HG02943 (cell line): ENCODE results near the gene KRT6A.

Experiments
- ATAC-seq: cut with Tn5 transposase; IDR thresholded peaks from one replicate; pipeline ENCODE4 v1.9.1; 2021; ENCODE audit warnings: mild to moderate bottlenecking, low read depth, moderate library complexity; ENCODE audit not compliant: unreplicated experiment

The KRT6A gene

DNA sequence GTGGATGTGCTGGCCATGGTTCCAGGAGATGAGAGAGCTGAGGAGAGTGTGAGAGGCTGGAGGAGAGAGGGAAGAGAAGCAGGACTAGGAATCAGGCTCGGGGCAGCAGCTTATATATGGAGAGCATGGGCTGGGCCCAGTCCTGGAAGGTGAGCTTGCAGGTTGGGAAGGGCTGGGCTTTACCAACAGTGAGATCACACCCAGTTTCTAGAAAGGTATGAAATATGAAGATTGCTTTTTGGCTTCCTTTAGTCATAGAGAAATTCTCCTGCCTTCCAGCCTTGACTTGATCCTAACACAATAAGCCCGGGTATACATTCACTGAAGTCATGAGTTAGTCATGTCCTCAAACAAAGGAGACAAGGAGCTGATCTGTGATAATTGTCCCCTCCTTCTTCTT, at the start of gene KRT6A:
Gene KRT6A, minus strand, starts transcription at position 86 of the 400 bp plus-strand sequence. Its CDS starts 69 bp downstream, at position 17.
- no peak for ATAC-seq

DNA sequence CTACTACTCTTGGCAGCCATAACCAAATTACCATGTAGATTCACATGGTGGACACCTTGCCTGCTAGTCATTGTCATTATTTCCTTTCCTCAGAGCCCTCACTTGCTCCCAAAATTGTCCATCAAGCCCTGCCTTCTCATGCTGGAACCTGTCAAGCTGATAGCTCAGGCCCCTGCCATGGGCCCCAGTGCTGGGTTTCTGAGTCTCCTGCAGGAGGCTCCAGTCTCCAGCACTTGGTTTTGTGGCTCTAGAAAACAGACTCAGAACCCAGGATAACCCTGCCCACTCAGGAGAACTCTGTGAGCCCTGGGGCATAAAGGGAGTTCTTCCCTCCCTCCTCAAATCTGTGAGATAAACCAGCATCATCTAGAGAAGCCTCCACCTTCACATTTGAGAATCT, 49.1 kb upstream of the KRT6A start:
- ATAC-seq, result no peak

DNA sequence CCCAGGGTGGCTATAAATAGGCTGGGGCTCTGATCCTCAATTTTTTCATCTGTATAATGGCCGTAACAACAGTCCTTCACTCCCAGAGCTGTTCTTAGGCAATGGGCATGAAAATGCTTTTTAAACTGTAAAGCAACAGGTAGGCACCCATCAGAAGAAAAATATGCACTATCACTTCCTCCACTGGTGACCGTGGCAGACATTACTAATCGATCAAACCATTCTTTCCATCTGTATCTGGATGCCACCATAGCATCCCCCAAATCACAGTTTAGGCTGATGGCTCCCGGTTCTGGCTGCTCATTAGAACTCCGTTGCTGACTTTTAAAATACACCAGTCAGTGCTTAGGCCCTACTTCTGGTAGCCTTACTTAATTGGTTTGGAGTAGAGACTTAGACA, 48.7 kb upstream of the KRT6A start:
- ATAC-seq, result no peak

DNA sequence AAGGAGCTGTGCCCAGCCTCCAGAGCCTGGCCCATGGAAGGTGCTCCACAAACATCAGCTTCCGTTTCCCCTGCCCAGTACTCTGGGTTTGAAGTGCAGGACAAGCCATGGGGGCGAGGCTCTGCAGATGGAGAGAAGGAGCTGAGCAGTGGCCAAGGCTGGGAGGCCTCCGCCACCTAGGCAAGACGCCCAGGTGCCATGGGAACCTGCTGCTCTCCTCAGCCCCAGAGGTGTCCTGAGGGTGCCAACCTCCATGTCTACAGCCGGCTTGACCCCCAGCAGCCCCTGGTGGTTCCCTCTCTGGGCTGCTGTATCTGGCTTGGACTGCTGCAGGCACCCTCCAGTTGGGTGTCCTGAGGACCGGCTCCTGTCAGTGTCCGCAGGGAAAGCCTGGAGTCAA, 47.5 kb upstream of the KRT6A start:
- ATAC-seq, result no peak

DNA sequence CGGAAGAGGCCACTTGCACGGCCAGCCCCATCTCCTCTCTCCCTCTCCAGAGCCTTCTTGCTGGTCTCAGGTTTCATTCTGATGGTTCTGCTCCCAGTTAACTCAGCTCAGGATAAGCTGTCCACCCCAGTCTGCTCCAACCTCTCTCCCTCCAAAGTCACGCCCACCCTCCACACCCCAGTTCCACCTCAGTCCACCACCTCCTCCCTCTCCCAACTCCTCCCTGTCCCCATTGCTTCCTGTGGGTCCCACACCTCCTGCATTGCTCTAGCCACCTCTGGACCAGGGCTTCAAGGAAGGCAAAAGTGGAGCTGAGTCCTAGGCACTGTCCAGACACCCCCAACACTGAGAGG, 46.7 kb upstream of the KRT6A start:
- ATAC-seq, result no peak

DNA sequence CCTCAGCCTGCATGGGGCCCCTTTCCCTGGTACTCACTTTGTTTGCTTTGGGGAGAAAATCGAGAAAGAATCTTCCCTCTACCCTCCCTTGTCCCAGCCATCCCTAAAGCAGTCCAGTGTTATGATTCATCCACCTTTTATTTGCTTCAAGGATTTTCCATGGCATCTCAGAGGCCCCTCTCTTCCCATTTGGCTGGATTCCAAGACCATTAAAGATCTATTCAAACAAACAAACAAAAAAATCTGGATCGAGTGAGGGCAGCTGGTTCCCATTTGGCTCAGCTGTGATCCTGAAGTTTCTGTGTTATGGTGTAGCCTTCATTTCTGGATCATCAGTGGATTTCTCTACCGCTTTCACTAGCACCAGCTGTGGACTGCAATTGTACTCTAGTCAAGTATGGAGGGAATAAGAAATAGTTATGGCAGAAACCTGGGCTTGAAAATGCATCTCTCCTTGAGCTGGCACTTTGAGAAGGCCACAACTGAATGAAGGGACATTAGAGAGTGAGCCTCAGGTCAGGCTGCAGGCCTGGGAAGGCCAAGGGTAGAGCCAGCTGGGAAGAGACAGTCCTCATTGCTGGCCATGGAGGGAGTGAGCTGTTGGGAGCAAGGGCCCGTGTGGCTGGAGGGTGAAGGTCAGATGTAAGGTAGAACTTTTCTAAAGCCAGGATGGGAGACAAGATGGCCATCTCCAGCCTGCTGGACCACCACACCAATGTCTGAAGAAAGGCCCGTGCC, 46.2 kb upstream of the KRT6A start:
- no peak for ATAC-seq

DNA sequence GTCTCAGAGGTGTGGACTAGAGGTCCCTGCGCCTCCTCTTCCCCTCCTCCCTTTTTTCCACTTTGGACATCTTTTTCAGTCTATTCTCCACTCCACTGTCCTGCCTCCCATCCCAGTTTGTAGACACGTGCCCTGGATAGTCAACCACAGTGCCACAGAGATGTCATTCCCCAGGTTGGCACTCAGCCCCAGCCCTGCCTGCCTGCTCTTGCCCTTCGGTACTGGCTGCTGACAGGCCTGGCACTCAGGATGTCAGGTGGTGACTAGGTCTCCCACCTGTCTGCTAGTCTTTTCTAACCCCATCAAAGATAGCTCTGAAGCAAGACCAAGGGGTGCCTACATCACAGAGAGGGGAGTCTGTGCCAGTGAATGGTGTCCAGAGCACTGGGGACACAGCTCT, 44.0 kb upstream of the KRT6A start:
- no peak for ATAC-seq

DNA sequence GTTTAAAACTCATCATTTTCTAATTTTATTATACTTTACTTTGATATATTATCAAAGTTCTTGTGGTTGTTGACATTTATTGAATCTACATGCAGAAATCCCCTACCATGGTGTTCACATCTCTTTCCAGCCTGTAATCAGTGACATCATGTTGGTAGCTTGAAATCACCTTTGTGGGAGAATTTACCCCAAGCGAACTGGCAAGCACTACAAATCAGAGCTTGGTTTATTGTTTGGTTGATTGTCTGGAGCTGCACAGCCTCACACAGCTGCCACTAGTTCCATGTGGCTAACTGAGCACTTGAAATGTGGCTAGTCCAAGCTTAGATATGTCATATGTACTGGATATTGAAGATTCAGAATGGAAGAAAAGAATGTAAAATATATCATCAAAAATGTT, 42.5 kb upstream of the KRT6A start:
- ATAC-seq, result no peak

DNA sequence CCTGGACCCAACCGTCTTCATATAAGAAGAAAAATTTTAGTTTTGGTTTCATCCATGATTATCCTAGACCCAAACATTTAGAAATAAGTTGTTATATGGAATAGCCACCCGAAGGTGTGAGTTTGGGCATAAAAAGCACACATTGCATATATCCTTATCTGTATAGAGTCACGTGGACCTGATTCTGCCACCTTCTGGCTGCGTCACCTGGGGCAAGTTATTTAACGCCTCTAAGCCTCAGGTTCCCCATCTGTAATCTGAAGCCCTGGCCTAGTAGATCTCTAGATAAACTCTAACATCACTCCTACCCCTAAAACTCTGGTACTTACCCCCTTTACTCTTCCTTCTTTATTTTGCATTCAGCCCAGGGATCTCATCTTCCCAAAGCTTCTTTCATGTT, 41.4 kb upstream of the KRT6A start:
- ATAC-seq, result no peak

DNA sequence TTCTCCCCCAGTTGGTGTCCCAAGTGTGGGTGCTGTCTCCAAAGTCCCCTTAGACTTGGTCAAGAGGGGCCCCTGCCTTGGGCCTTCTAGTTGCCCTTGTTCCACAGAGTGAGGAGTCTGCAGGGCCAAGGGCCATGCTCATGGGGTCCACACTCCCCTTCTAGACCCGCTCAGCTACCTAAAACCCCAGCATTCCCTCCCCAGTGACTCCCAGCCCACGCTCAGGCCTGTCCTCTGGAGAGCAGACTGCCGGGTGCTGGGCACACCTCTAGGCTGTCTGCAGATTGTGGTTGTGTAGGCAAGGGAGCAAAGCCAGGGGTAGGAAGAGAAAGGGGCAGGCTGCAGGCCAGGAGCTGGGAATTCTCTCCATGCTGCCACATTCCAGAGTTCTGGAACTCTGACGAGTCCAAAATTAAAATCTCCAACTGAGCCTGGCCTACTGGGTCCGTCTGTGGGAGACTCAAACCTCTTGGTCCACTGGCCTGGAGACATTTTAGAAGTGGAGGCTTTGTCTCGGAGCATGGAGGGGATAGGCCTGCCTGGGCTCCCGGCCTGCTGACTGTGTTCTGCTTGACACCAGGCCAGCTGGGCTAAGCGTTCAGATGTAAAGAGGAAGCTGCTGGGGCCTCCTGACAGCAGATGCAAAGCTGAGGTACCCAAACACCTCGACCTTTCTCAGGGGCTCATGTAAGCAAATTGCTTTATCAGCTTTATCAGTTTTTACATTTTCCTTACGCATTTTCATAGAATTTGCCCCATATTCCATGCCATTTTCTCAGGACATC, 40.8 kb upstream of the KRT6A start:
- no peak for ATAC-seq

DNA sequence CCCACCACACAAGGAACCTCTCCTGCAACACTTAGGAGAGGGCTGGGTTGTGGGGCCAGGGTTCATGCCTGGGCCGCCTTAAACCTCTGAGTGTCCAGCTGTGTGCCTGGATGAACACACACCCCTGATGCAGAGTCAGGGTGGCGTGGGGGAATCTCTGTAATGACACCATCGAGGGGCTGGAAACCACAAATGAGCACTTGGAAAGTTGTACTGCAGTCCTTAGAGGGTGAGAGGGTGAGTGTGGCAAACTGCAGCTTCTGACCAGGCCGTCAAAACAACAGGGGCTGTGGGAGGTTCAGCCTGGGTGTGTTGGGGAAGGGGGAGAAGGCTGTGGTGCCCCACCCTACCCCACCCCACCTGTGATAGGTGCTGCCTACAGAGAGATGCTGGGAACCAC, 39.6 kb upstream of the KRT6A start:
- no peak for ATAC-seq

DNA sequence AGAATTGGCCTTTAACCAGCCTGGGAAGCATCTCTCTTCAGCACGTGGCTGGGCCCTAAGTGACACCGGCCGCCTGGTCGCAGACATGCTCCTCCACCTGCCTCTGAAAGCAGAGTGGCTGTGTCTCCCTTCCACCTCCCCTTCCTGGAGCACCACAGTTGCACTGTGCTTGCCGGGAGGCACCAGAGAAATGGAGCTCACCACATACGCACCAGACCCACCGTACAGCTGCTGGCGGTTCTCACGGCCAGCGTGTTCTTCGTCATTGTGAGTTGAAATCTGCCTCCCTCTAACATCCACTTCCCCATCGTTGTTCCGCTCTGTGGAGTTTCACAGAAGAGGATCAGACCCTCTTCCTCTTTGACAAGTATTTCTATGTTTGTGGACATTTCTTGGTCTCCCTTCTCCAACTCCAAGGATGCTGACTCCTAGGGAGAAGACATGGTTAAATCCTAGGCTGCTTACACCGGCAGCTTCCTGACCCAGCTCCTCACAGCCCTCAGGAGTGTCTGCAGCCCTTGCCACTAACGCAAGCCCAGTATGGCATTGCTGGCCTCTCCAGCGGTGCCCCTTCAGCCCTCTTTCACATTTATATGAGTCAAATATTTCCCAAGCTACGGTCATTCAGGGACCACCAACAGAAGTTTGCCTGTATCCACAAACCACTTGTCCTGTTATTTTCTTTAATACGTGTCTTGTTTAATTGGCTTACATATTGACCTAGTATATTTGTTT, 38.7 kb upstream of the KRT6A start:
- no peak for ATAC-seq

DNA sequence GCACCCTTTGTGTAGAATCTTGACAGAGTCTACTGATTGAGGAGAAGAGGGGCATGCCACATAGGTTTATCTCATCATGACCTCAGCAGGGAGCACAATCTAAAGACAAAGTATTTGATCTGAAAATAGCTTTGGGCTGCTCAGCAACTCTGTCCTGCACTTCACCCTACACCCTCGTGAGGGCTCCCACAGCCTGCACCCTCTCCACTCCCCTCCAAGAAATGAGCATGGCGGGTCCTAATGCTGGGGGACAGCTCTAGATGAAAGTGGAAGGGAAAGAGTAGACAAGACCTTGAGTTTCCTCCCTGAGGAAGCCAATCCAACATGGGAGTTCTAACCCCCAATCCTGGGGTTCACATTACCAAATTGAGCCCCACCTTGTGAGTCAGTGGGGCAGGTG, 37.8 kb upstream of the KRT6A start:
- no peak for ATAC-seq

DNA sequence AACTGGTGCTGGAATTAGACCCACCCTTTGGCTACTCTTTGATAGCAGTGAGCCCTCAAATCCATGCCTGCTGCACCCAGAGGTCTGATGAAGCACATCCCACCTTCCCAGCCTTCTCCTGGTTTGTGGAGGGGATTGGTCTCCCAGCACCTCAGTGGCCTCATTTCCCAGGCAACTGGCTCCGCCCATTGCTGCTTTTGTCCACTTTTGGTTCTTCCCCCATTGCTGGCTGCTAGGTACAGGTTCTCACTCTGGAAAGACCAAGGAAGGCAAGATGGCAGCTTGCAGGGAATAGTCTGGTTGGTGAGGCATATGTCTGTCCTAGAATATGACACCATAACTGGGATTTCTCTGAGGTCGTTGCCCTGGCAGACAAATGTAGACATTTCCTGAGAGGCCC, 37.3 kb upstream of the KRT6A start:
- no peak for ATAC-seq

DNA sequence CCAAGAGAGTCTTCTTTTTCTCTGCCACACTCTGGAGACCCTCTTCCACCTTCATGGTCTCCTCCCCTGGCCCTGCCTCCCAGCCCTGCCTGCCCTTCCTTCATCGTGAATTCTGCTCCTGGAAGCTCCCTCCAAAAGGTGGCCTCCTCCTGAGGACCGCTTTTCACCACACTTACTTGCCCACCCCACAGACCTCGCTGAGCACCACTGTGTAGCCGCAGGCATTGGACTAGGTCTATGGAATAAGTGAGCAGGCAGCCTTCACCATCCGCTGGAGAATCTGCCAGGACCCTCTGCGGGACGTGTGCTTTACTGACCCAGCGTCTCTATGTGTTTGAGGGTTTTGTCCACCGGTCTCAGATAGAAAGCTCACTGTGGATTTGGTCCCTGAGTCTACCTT, 36.8 kb upstream of the KRT6A start:
- no peak for ATAC-seq

DNA sequence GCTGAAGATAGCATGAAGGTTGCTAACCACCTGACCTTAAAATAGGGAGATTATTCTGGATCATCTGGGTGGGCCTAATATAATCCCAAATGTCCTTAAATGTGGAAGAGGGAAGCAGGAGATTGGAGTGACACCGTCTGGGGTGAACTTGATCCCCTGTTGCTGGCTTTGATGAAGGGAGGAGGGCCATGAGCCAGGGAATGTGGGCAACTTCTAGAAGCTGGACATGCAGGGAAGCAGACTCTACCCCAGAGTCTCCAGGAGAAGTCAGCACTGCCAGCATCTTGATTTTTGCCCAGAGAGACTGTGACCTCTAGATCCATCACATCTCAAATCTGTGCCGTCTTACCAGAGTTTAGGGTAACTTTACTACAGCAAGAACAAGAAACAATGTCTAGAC, 36.4 kb upstream of the KRT6A start:
- no peak for ATAC-seq

DNA sequence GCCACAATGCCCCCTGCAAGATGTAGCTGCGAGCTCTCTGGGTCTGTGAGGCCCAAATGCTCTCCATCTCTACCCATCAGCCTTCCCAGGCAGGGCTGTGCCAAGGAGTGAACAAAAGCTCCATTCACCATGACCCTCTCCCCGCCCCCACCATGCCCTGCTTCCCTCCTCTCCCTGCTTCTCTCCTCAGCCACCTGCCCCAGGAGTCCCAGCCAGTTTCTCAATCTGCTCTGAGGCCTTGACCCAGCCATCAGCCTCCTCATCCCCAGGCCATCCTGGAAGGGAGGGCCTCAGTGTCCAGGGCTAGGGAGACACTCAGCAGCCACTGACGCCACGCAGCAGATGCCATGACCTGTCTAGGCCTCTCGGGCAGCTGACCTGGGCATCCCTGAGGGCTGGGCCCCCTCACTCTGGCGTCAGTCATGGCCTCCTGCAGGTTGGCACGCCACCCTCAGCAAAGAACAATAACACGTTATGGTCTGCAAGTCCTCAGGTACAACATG, 35.6 kb upstream of the KRT6A start:
- no peak for ATAC-seq

DNA sequence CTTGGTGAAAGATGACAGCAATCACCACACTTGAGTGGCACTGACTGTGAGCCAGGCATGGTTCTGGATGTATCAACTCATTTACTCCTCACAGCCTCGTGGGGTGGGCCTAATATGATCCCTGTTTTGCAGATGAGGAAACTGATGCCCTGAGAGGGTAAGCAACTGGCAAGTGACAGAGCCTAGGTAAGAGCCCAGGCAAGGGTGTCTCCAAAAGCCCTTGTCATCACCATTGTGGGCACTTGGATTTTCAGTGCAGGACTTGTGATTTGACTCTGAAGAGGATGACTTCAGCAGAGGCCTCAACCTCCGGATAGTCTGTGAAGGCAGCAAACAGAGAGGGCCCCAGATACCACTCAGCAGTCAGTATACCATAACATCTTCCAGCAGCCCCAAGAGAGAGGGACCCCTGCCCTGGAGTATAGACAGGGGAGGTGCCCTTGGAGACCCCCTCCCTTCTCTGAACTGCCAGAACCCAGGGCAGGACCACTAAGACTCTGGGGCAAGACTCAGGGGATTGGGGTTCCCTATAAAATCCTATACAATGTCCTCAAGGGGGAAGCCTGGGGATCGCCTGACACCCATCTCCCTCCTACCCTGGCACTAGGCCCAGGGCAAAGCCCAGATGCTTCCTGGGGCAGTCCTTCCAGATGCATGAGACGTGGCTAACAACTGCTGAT, 34.2 kb upstream of the KRT6A start:
- no peak for ATAC-seq

DNA sequence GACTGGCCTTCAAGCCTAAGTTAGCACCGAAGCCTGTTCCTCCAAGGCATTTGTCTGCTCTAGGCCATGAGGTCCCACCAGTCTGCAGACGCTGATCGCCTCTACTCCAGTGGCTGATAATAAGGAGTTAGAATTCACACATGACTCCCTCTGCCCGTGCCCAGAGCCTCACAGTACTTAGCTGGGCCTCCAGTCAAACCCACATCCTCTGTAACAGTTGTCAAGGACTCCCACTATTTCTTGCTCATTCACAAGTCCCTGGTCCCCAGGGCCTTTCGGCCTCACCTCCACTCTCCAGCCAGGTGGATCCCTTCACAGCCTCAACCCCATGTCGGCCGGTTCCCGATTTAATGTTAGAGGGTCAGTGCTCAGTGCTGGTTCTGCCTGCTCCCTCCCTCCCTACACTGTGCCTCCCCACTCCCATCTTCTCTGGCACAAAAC, 33.5 kb upstream of the KRT6A start:
- ATAC-seq, result no peak

DNA sequence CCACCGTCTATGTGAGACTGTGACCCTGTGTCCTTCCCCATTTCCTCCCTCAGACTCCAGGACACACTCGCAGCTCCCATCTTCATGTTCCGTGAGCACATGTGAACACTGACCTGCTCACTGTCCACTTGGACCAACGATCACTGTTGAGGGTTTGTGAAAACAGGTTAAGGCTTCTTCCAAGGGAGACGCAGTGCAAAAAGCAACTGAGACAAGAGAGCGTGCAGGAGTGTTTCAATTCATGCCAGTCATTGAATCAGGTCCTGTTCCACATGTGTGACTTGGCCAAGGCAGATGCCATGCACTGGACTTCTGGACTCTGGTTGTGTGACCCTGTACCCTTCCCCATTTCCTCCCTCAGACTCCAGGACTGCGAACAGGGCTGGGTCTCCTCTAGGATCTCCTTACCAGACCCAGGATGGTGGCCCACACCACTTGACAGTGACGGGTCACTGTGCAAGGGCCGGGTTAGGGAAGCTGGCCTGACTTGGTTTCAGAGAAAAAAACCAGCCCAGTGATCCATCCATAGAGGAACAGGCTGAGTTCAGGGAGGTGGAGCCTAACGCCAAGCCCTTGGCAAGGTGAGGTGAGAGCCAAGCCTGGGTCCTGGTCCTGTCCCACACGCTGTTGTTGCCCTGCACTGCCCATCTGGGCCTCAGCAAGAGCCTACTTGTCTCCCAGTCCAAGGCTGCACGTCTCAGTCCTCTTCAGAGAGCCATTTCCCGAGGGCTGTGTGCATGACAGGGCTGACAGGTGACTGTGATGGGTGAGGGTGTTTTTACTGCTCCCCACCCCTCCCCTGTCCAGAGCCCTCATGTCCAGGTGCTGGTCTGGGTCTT, 32.8 kb upstream of the KRT6A start:
- ATAC-seq, result no peak
